Hippocampal formation (tissue), 2 donors: ENCODE measurements around the gene KIT.
"Not testable (repeated sequence)": the region's sequence is repeated elsewhere in the genome, so short reads cannot be mapped to it uniquely, and the experiment has no call there.

Experiments used
- DNase-seq, 2 donors: peaks; one replicate each; lab custom pipeline; 2025; lab: John Stamatoyannopoulos, UW

KIT gene

DNA sequence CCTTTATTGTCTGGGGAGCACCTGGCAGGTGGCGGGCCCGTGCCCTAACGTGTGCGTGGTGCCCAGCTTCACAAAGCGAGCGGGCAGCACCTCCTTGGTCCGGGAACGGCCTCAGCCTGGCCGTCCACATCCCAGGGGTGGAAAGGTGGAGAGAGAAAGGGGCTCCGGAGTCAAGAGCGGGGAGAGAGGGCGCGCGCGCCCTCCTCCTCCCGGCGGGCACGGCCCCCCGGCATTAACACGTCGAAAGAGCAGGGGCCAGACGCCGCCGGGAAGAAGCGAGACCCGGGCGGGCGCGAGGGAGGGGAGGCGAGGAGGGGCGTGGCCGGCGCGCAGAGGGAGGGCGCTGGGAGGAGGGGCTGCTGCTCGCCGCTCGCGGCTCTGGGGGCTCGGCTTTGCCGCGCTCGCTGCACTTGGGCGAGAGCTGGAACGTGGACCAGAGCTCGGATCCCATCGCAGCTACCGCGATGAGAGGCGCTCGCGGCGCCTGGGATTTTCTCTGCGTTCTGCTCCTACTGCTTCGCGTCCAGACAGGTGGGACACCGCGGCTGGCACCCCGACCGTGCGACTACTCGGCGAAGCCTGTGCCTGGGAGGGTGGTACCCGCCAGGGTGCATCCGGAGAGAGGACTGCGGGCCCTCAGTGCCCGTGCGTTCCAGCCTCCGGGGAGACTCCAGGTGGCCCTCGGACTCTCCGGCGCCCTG lies at the start of gene KIT:
Gene KIT (plus strand): TSS at position 407 of the 701 bp plus-strand sequence. CDS start 58 bp downstream, at position 465.
- peak in 1 of 2 donors; percentile 31 for DNase-seq

DNA sequence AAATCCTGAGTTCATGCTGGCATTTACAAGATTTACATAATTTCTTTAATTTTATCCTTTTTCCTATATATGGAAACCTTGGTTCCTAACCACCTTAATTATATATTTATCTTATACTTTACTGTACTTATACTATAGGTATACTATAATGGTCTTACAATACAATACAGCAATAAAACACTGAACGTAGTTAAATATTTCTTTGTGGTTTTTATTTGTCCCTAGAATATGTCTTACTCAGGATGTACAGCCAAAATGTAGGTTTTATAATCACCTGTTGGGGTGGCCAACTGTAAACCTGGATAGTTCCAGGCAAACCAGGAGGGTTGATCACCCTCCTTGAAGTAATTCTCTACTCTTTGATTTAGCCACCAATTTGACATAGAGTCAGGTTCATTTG lies 48.4 kb upstream of the KIT start:
- no peak for DNase-seq

DNA sequence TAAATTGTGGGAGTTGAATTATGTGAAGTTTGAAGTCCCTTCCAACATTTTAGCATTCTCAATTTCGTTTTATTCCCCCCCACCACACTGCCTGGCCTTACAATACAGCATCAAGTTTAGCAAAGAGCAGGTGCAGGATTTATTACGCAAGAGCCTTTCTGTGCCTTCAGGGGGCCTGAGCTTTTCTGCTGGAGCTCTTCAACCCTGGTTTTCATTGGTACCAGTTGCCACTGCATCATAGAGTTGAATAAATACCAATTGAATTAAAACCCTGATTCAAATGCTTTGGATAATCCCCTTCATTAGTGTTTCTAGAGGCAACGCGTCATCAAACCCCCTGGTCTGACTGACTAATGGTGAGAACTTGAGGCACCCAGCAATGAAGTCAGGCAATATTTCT lies 43.6 kb upstream of the KIT start:
- no peak for DNase-seq

DNA sequence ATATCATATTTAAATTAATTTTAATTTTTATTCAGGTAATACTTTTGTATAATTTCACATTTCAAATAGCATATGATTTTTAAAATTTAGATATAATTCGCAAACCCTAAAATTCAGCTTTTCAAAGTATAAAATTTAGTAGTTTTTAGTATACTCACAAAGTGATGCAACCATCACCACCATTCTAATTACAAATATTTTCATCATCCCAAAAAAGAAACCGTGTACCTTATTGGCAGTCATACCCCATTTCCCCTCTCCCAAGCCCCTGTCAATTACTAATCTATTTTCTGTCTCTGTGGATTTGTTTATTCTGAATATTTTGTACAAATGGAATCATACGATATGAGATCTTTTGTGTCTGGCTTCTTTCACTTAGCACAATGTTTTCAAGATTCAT lies 37.0 kb upstream of the KIT start:
- no peak for DNase-seq

DNA sequence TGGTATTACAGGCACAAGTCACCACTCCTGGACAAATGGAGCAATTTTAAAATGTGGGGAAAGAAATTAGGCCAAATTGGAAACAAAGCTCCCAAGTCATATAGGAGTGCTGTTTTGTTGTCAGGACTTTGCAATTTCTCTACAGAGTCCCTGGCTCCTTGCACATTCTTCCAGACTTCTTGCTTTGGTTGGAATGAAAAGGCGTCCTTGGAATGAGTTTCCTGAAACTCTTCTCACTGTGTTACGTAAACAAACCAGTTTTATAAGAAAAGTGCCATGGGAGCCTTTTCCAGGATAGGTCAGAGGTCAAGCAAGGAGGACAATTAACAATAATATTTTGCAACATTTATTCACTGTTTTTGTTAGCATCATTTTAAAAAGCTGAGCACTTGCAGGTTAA lies 32.4 kb upstream of the KIT start:
- DNase-seq = no peak

DNA sequence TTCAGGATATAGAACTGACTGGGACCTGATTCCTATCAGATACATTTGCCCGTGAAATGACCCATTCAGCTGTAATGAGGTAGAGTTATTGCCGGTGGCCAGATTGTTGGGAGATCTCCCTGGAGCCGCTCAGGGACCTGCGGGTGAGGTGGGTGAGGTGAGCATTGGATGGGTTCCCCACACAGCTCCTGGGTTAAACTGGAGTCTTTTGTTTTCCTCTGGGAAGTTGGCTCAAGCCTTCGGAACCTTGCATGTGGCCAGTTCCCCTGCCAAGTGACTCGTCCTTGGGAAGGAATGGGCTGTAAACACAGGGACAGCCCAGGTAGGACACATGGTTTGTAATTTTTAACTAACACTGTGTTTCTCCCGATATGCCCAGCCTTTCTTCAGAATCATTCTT lies 31.6 kb upstream of the KIT start:
- no peak for DNase-seq

DNA sequence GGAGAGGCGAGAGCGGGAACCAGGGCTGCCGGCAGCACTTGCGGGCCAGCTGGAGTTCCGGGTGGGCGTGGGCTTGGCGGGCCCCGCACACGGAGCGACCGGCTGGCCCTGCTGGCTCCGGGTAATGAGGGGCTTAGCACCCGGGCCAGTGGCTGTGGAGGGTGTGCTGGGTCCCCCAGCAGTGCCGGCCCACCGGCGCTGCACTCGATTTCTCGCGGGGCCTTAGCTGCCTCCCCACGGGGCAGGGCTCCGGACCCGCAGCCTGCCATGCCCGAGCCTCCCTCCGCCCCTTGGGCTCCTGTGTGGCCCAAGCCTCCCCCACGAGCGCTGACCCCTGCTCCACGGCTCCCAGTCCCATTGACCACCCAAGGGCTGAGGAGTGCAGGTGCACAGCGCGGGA lies 25.2 kb upstream of the KIT start:
- DNase-seq = no peak

DNA sequence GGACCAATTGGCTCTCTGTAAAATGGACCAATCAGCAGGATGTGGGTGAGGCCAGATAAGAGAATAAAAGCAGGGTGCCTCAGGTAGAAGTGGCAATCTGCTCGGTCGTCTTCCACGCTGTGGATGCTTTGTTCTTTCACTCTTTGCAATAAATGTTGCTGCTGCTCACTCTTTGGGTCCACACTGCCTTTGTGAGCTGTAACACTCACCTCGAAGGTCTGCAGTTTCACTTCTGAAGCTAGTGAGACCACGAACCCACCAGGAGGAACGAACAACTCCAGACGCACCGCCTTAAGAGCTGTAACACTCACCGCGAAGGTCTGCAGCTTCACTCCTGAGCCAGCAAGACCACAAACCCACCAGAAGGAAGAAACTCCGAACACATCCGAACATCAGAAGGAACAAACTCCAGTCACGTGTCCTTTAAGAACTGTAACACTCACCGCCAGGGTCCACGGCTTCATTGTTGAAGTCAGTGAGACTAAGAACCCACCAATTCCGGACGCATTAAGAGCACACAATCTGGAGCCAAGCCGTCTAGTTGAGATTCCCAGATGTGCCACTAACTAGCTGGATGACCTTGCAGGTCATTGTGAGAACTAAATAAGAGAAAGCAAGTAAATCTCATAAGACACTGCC lies 24.5 kb upstream of the KIT start:
- not testable (repeated sequence) for DNase-seq

DNA sequence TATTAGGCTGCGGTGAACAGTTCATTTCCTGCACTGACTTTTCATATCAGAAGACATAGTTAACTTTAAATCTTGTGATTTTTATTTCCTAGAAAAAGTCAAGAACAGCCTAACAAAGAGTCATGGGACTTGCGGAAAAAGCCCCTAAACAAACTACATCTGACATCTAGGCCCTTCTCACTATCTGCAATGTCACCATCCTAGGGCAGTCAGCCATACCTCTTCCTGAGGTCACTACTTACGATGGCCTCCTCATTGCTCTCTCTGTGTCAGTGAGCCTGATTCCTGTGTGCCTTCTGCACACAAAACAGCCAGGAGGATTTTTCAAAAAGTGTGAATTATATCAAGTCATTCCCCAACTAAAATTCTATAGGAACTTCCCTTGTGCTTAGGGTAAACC lies 22.4 kb upstream of the KIT start:
- DNase-seq = no peak

DNA sequence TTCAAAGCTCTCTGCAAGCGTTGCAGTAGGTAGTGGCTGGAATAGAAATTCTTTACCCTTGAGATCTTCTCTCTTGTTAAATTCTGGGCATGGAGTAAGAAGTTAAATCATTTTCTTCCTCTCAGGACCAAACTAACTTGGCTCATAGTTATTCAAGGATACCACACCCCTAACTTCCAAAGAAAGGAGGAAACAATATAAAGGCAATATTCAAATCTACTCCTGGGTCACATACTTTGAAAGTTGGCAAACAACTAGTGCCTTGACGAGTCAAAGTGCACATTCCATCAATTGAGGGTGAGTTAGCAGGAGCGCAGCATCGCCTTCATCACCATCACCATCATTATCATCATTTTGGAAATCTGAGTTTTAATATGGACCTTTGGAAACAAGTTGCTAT lies 20.4 kb upstream of the KIT start:
- DNase-seq = no peak

DNA sequence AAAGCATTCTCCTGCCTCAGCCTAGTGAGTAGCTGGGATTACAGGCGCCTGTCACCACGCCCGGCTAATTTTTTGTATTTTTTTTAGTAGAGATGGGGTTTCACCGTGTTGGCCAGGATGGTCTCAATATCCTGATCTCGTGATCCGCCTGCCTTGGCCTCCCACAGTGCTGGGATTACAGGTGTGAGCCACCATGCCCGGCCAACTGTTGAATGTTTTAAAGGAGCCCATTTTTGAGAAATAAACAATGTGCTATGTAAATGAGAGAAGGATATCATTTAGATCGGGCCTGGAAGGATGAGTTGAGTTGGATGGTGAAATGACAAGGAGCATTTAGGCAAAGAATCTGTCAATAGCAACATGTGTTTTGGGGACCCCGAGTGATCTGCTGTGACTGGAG lies 16.7 kb upstream of the KIT start:
- not testable (repeated sequence) for DNase-seq

DNA sequence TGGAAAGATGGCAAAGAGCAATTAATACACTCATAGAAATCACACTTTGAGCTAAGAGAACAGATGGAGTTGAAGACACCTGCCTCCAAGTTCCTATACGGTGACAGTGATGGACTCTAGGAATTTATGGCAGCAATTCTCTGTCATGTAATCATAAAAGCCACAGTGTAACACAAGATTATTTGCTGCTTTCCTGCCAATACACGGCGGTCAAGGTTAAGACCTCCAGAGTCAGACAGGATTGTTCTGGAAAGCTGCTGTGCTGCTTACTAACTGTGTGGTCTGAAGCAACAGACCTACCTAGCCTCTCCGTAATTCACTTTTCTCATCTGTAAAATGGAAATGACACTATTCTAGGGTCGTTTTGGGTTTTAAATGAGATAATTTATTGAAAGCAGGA lies 14.6 kb upstream of the KIT start:
- no peak for DNase-seq

DNA sequence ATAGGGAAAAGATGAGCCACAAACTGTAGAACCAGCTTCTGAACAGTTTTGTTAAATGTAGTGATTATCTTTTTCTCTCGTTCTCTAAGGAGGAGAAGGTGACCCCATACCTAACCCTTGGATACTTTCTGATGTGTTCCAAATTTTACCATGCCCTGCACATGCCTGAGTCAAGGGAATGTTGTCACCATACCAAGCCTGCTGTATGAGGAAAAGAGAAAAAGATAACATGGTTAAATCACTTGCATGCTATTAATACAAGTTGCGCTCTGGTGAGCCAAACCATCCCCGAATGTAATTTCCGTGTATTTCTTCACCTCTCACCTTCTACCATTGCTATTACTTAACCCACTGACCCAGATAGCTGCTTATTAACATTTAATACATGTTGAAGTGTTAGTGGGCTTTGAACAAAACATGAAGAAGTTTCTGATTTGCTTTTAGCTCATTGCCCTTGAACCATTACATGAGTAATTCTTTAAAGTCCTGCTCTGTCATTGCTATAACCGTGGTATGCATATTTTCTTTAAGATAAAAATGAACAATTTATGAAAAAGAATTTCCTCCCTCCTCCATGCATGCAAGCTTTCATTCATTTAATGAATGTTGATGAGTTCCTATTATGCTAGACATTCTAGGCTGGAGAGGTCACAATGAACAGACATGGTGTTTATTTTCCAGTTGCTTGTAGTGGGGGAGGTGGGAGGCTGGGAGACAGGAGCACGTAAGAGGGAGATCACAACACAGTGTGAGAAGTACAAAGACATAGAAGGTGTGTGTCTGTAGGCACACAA lies 13.6 kb upstream of the KIT start:
- no peak for DNase-seq

DNA sequence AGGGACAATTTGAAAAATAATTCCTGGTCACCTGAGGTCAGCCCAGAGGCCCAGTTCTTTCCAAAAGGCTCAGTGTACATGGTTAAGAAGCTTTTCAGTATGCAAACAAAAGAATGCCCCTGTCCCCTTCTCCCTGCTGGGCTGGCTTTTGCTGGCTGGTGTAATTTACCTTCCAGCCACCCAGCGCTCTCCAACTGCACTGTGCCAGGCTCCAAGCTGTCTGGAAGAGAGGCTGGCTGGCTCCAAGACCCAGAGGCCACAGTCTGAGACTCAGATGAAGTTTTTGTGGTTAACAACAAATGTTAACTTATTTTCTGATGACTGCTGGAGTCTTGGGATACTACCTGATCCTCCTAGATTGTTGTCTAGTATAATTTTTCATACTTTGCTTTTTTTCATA lies 11.9 kb upstream of the KIT start:
- DNase-seq = no peak

DNA sequence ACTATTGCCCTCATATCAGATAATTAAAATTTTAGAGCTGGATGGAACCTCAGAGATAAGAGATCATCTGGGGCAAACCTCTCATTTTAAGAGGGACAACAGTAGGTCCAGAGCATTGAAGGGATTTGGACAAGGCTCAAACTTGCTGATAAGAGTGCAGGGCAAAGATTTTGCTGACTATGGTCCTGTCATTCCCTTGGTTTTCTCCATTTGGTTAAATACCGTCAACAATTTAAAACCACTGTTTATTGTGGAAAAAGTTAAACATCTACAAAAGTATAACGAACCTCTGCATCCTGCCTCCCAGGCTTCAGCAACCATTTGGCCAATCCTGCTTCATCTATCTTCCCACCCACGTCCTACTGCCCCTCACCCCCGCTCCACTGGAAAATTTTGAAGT lies 10.7 kb upstream of the KIT start:
- DNase-seq = no peak

DNA sequence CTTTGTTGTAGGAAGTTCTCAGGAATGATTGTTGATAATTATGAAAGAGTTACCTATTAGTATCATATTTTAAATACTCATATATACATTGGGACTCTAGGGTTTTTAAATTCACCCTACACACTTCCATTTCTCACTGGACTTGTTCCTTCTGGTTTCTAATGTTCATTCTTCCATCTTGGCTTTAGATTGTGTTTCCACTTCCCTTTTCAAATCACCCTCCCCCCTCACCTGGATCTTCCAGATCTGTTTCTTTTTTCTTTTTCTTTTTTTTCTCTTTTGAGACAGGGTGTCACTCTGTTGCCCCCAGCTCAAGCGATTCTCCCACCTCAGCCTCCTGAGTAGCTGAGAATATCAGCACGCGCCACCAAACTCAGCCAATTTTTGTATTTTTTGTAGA lies 6.7 kb upstream of the KIT start:
- no peak for DNase-seq

DNA sequence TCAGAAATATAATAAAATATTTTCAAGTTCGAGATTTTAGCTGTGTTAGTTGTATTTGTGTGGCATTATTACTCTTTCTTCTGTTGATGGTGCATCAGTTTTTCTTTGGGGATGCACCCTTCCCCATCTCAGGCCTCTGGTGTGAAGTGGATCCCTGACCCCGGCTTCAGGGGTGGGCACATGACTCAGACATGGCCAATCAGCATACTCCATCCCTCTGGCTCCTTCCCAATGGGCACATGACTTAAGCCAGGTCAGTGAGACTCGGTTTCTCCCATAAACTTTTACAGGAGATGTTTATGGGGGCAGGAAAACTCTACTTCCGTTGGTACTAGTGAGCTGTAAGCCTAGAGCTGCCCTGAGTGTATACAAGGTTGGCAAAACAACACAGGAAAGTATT lies 3.0 kb upstream of the KIT start:
- no peak for DNase-seq

DNA sequence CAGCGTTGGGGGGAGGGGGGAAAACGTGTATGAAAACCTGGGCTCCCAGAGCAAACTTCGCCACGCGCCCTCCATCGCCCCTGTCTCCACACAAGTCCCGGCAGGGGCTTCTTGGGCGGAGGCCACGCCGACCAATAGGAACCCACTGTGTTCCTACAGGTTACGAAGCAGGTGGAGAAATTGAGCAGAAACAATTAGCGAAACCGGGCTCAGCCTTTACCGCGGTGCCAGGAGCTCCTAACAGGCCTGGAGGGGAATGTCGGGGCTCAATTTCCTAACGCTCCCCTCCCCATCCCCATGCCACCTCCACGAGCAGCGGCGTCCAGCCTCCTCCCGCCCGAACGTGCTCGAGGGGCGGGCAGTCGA lies 589 bp upstream of the KIT start:
- DNase-seq = no peak

DNA sequence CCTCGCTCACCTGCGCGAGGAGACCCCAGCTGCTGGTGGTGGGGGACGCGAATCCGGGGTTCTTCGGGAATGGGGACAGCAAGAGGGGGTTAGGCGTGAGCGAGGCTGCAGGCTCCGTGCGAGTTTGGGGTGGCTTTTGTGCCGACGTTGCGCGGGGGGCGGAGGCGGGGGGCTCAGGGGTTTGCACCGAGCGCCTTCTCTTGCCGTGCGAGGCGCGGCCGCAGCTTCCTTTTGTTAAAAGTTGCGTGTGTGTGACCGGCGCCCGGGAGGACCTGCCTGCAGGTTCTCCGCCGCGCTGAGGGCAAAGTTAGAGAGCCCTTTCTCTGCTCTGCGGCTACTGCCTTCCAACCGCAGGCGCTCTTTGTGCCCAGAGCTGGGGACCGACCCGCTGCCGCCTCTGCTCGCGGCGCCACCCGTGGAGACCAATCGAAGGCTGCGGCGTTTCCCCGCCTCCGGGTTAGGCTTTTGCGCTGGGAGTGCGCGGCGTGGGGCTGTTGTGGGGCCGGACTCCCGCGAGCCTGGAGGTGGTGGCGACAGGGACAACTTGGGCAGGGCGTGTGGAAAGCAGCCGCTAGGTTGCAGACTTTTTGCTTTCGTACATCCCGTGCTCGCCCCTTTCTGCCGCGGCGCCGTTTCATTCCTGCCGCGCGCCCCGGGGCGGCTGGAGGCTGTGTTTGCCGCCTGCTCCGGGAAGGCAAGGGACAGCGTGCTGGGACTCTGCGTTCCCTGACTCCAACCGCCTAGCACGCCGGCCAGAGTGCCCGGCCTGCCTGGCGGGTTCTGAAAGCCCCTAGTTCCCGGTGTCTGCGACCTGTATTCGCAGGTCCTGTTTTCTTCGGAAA lies 716 bp downstream of the KIT start:
- DNase-seq = peak; percentile 27 to 42

DNA sequence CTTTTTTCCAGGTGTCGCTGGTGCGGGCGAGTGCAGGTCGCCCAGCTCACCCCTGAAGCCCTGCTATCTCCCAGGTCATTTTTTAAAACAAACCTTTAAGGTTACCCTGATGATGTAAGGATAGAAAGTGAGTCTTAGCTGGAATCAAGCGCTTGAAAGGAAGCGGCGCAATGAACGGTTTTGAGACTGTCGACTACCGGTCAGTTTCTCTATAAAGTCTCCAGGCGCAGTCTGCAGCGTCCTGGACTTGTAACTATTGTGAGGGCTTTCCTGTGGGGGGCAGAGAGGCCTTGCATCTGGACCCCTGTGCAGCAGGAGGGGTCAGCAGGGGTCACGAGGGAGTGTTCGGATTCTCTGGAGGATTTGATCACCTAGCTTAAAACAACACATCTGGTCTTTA lies 1.6 kb downstream of the KIT start:
- DNase-seq = no peak

DNA sequence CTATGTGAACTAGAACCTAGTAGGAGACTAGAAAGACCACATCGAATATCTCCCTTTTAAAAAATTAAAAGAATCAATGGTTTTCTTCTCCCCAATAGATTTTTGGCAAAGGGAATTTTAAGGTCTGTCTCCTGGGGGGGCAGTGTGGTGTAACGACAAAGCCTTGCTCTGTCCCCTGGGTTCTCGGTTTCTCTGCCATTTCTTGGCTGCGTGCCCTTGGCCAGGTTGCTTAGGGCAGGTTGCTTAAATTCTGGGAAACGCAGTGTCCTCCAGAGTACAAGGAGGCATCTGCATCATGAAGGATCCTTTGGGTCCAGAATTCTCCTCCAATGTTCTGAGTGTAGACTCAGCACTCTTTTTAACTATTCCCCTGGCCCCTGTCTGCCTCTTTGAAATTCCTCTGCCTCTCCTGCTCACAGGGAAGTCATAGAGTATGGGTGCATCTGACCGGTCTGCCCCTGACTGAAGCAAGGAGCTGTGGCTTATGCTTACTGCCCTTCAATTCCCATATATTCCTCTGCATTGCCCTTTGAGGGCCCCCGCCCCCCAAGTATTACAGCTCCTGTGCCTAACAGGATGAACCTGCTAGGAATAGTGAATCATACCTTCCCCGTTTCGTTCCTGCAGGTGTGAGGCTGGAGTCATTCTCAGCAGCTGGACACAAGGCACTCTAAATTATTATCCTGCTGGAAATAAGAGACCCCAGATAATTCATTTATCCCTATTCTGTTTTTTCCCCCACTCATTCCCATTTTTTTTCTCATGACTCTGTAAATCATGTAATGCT lies 2.2 kb downstream of the KIT start:
- no peak for DNase-seq

DNA sequence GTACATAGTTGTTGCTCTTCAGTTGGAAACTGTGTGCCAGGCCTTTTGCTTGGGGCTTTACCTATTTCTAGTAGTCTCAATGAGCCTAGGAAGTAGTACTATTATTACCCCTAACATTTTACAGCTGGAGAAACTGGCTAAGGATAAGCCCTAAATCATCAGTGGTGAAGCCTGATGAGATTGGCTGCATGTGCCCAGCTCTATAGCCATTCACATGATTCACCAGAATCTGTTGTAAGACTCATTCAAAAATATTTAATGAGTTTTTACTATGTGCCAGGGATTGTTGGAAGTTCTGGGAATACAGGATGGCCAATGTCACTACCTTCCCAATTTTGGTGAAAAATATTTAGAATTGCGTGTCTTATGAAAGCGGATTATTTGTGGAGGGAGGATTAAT lies 2.8 kb downstream of the KIT start:
- no peak for DNase-seq
